ENCODE results near the gene FMO2.

The FMO2 gene

GRCh38 chr1:171250263-171250662 is 65.2 kb downstream of the FMO2 start:
- ChIA-PET POLR2A (no interaction called here), CTCF (interaction anchor here (1.1 to 8.3 kb wide), 2 partner anchors 23 to 63 kb away, joined by 3 to 76 read pairs; partner anchors contain the start of gene FMO4)
- DNase-seq (ENCODE audit: extremely low spot score): no peak
- no peak for TF ChIP-seq CTCF (IDR thresholded peaks at IDR 0.05; ENCODE audit: control extremely low read depth, extremely low read depth, low read depth, missing control alignments)

- no peak for DNase-seq (ENCODE audit: extremely low spot score)
- TF ChIP-seq CTCF (IDR thresholded peaks at IDR 0.05; ENCODE audit: control extremely low read depth, extremely low read depth, low read depth, missing control alignments): peak; percentile 36
- CTCF ChIA-PET: interaction anchor here (0.8 to 8.3 kb wide), 7 partner anchors 10 to 322 kb away, joined by 3 to 76 read pairs (median 3); partner anchors contain the start of gene FMO4
- POLR2A ChIA-PET: no interaction called here
Observed at GRCh38 chr1:171251042-171251951, 66.2 kb downstream of the FMO2 start.

- CTCF ChIA-PET: interaction anchor here (0.8 to 2.4 kb wide), 5 partner anchors 9 to 322 kb away, joined by 3 to 6 read pairs (median 3); no protein-coding TSS in a partner anchor
- TF ChIP-seq CTCF (IDR thresholded peaks at IDR 0.05; ENCODE audit: control extremely low read depth, extremely low read depth, low read depth, missing control alignments): no peak
- POLR2A ChIA-PET: no interaction called here
- no peak for DNase-seq (ENCODE audit: extremely low spot score)
Observed at GRCh38 chr1:171251952-171252300, 66.8 kb downstream of the FMO2 start.

- ChIA-PET CTCF (interaction anchor here (1.8 to 2.4 kb wide), 2 partner anchors 9 to 33 kb away, joined by 5 to 6 read pairs; no protein-coding TSS in a partner anchor), POLR2A (no interaction called here)
- peak; percentile 46 for DNase-seq (ENCODE audit: extremely low spot score)
- no peak for TF ChIP-seq CTCF (IDR thresholded peaks at IDR 0.05; ENCODE audit: control extremely low read depth, extremely low read depth, low read depth, missing control alignments)
Observed at GRCh38 chr1:171252482-171252881, 67.4 kb downstream of the FMO2 start.

GRCh38 chr1:171254859-171255258 is 69.8 kb downstream of the FMO2 start:
- no peak for DNase-seq (ENCODE audit: extremely low spot score)
- POLR2A ChIA-PET: no interaction called here
- no peak for TF ChIP-seq CTCF (IDR thresholded peaks at IDR 0.05; ENCODE audit: control extremely low read depth, extremely low read depth, low read depth, missing control alignments)
- CTCF ChIA-PET: interaction anchor here (0.9 to 2.6 kb wide), 3 partner anchors 9 to 28 kb away, joined by 3 to 18 read pairs (median 4); no protein-coding TSS in a partner anchor

GRCh38 chr1:171256940-171257606 is 72.0 kb downstream of the FMO2 start:
- TF ChIP-seq CTCF (IDR thresholded peaks at IDR 0.05; ENCODE audit: control extremely low read depth, extremely low read depth, low read depth, missing control alignments): no peak
- DNase-seq (ENCODE audit: extremely low spot score): no peak
- POLR2A ChIA-PET: no interaction called here

More at GRCh38 chr1:171256940-171257606, 72.0 kb downstream of the FMO2 start:
- CTCF ChIA-PET: interaction anchor here (1.0 to 2.6 kb wide), 4 partner anchors 12 to 57 kb away, joined by 3 to 13 read pairs (median 3); partner anchors contain the start of gene FMO4

Measured in GM10248 (cell line).